ENCODE measurements around the gene BAHCC1. TPM values are rescaled to one million over a fixed set of nuclear protein-coding genes. Genes with fewer than 3 reads are reported as not detected.

Gene BAHCC1
- total RNA-seq, 2 experiments from 2014 or later = 0.20 to 0.41 TPM

DNA sequence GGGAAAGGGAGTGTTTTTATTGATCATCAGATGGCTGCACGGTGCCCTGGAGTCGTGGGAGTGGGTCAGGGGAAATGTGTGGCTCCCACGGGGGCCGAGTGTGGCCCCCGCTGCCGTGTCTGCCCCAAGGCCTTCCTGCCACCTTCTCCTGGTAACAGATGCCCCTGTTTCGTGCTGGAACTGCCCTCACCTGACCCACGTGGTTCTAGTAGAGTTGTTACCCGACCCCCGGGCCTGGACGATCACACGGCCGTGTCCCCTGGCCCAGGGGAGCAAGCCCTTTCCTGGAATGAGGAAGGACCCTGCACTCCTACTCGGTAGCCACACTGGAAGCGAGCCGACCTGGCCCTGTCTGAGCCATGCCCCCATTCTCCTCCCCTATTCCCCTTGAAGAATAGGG lies 79.7 kb downstream of the BAHCC1 start:
- no peak for ATAC-seq (ENCODE audit: poor library complexity)

GRCh38 chr17:81476097-81476496 lies 80.8 kb downstream of the BAHCC1 start:
- CTCF ChIA-PET = no interaction called here

More for the DNA sequence above, 79.7 kb downstream of the BAHCC1 start:
- H3K36me3 ChIP-seq (ENCODE audit: insufficient read depth, low read length) = no peaks in the 10 kb centered on the region
- ChIA-PET POLR2A (no interaction called here), CTCF (no interaction called here)
- H3K9me3 Mint-ChIP-seq = no peaks in the 10 kb centered on the region
- H3K4me3 ChIP-seq (ENCODE audit: low read length) = no peak overlapping the region
- DNase-seq = no peak
- no peaks in the 10 kb centered on the region for H3K36me3 Mint-ChIP-seq (ENCODE audit: low read depth)
- no peak overlapping the region for H3K27ac Mint-ChIP-seq
- TF ChIP-seq CTCF (IDR thresholded peaks at IDR 0.05) = no peak
- no peaks in the 10 kb centered on the region for H3K4me1 ChIP-seq (ENCODE audit: insufficient read depth, low read length)
- intact Hi-C loops (cut with DNase I, micrococcal nuclease) = no loop called here
- H3K27ac ChIP-seq (ENCODE audit: low read depth in 1 of 2, low read length in 2 of 2) = no peak overlapping the region
- H3K4me3 Mint-ChIP-seq = no peak overlapping the region
- H3K9me3 ChIP-seq (ENCODE audit: control insufficient read depth in 1 of 2, insufficient read depth in 1 of 2, low read length in 2 of 2) = peaks cover 0 to 7% of the 10 kb centered on the region in 2 experiments
- H3K4me1 Mint-ChIP-seq (ENCODE audit: low read depth) = no peaks in the 10 kb centered on the region
- peaks cover 0 to 3% of the 10 kb centered on the region in 2 experiments for H3K27me3 ChIP-seq (ENCODE audit: control insufficient read depth in 1 of 2, insufficient read depth in 2 of 2, low read length in 2 of 2)
- peaks cover 5% of the 10 kb centered on the region for H3K27me3 Mint-ChIP-seq

GRCh38 chr17:81476635-81477034 lies 81.4 kb downstream of the BAHCC1 start:
- Mint-ChIP-seq H3K4me1 (ENCODE audit: low read depth) (no peaks in the 10 kb centered on the region), H3K4me3 (no peak overlapping the region), H3K9me3 (no peaks in the 10 kb centered on the region), H3K27me3 (peaks cover 13% of the 10 kb centered on the region), H3K27ac (no peak overlapping the region), H3K36me3 (ENCODE audit: low read depth) (no peaks in the 10 kb centered on the region)
- no peak overlapping the region for H3K4me3 ChIP-seq (ENCODE audit: low read length)
- no peak for DNase-seq
- H3K27ac ChIP-seq (ENCODE audit: low read depth in 1 of 2, low read length in 2 of 2) = no peak overlapping the region
- intact Hi-C loops (cut with DNase I, micrococcal nuclease) = no loop called here
- ATAC-seq (ENCODE audit: poor library complexity) = no peak
- TF ChIP-seq CTCF (IDR thresholded peaks at IDR 0.05) = no peak
- ChIA-PET POLR2A (no interaction called here), CTCF (no interaction called here)
- peaks cover 9% of the 10 kb centered on the region for H3K4me1 ChIP-seq (ENCODE audit: insufficient read depth, low read length)
- peaks cover 0 to 14% of the 10 kb centered on the region in 2 experiments for H3K9me3 ChIP-seq (ENCODE audit: control insufficient read depth in 1 of 2, insufficient read depth in 1 of 2, low read length in 2 of 2)
- H3K36me3 ChIP-seq (ENCODE audit: insufficient read depth, low read length) = no peaks in the 10 kb centered on the region
- H3K27me3 ChIP-seq (ENCODE audit: control insufficient read depth in 1 of 2, insufficient read depth in 2 of 2, low read length in 2 of 2) = peaks cover 3 to 10% of the 10 kb centered on the region in 2 experiments

More at GRCh38 chr17:81476097-81476496, 80.8 kb downstream of the BAHCC1 start:
- DNase-seq (no peak), ATAC-seq (ENCODE audit: poor library complexity) (no peak)
- TF ChIP-seq CTCF (IDR thresholded peaks at IDR 0.05) = no peak
- no peak overlapping the region for H3K4me3 Mint-ChIP-seq
- H3K27ac Mint-ChIP-seq = no peak overlapping the region
- H3K36me3 Mint-ChIP-seq (ENCODE audit: low read depth) = no peaks in the 10 kb centered on the region
- POLR2A ChIA-PET = no interaction called here
- Histone ChIP-seq H3K36me3 (ENCODE audit: insufficient read depth, low read length) (no peaks in the 10 kb centered on the region), H3K9me3 (ENCODE audit: control insufficient read depth in 1 of 2, insufficient read depth in 1 of 2, low read length in 2 of 2) (peaks cover 0 to 14% of the 10 kb centered on the region in 2 experiments), H3K4me1 (ENCODE audit: insufficient read depth, low read length) (peaks cover 7% of the 10 kb centered on the region), H3K27ac (ENCODE audit: low read depth in 1 of 2, low read length in 2 of 2) (no peak overlapping the region), H3K4me3 (ENCODE audit: low read length) (no peak overlapping the region), H3K27me3 (ENCODE audit: control insufficient read depth in 1 of 2, insufficient read depth in 2 of 2, low read length in 2 of 2) (peaks cover 3 to 10% of the 10 kb centered on the region in 2 experiments)
- no peaks in the 10 kb centered on the region for H3K9me3 Mint-ChIP-seq
- no peaks in the 10 kb centered on the region for H3K4me1 Mint-ChIP-seq (ENCODE audit: low read depth)
- intact Hi-C loops (cut with DNase I, micrococcal nuclease) = no loop called here
- H3K27me3 Mint-ChIP-seq = peaks cover 12% of the 10 kb centered on the region

Measured in CD4-positive, alpha-beta T cell (primary cell).